Transverse colon (tissue), 4 donors: ENCODE results near the gene ABCB10. TPM values are rescaled to one million over a fixed set of nuclear protein-coding genes. Genes with fewer than 3 reads are reported as not detected.
"Not testable (repeated sequence)": the region's sequence is repeated elsewhere in the genome, so short reads cannot be mapped to it uniquely, and the experiment has no call there.

ENCODE experiments used
- DNase-seq: peaks from one replicate; pipeline ENCODE4 v3.0.0-alpha.2; 2019
- H3K27ac ChIP-seq, 4 donors: fragments of 200-600 bp; sonication (generic); 2 replicates each; pipeline ENCODE4 v1.5.1; 2016 to 2018; ENCODE audit warnings: inconsistent platforms in 4 of 4
- H3K27me3 ChIP-seq: fragments of 200-600 bp; sonication (generic); 2 replicates; pipeline ENCODE4 v1.5.1; 2017; ENCODE audit warnings: inconsistent platforms
- H3K36me3 ChIP-seq, 4 donors: fragments of 200-600 bp; sonication (generic); 2 replicates each; pipeline ENCODE4 v1.5.1; 2017 to 2019; ENCODE audit warnings: inconsistent platforms in 4 of 4
- H3K4me1 ChIP-seq, 4 donors: fragments of 200-600 bp; sonication (generic); 2 replicates each; pipeline ENCODE4 v1.5.1; 2017 to 2020; ENCODE audit warnings: inconsistent platforms in 4 of 4
- H3K4me3 ChIP-seq, 4 donors: fragments of 200-600 bp; sonication (generic); 1 replicate in 1 of 4; 2 replicates in 3 of 4; pipeline versions ENCODE4 v1.5.1 to v1.6.1; 2017 to 2019; ENCODE audit warnings: inconsistent platforms in 4 of 4
- H3K9me3 ChIP-seq, 2 donors: fragments of 200-600 bp; sonication (generic); 2 replicates each; pipeline ENCODE4 v1.5.1; 2017 to 2019; ENCODE audit warnings: inconsistent platforms in 2 of 2
- CTCF ChIP-seq, 5 experiments: fragments of 200-600 bp in 3 of 5; fragments of 450-650 bp in 2 of 5; sonication (generic) in 3 of 5; IDR thresholded peaks; 1 replicate in 2 of 5; 2 replicates in 3 of 5; pipeline ENCODE4 v1.5.1; 2016 to 2017; ENCODE audit warnings: antibody characterized with exemption in 5 of 5, inconsistent platforms in 3 of 5, mild to moderate bottlenecking in 2 of 5, moderate library complexity in 1 of 5
- EP300 ChIP-seq: sonication (generic); formaldehyde crosslinking; IDR thresholded peaks from one replicate; pipeline ENCODE4 v1.6.1; 2017; ENCODE audit warnings: antibody characterized with exemption, low read depth
- POLR2A ChIP-seq: fragments of 450-650 bp; IDR thresholded peaks from one replicate; pipeline ENCODE4 v1.6.1; 2016; ENCODE audit warnings: antibody characterized with exemption, mild to moderate bottlenecking, moderate library complexity
- POLR2AphosphoS5 ChIP-seq, 3 donors: sonication (generic); formaldehyde crosslinking; IDR thresholded peaks; one replicate each; pipeline ENCODE4 v1.6.1; 2016; ENCODE audit warnings: antibody characterized with exemption in 3 of 3
- WGBS, 2 donors: methylation state at CpG; one replicate each; pipeline ENCODE4 v1.1.5; 2018; ENCODE audit warnings: low coverage in 1 of 2; 5-methylcytosine and 5-hydroxymethylcytosine counted together
- in situ Hi-C, 4 donors: fragments of 200-750 bp; cut with MboI; loops; one replicate each; pipeline versions ENCODE4 v1.15.0 to v1.15.1; 2017; ENCODE audit warnings: low sequenced_read_pairs in 3 of 4, low pct_ligation_motif_present in 1 of 4, low pct_unique_long_range_greater_than_20kb in 1 of 4
- intact Hi-C: fragments of 100-400 bp; cut with DNase I; formaldehyde crosslinking; loops from one replicate; pipeline ENCODE4 v1.15.1; 2023; ENCODE audit warnings: low total_unique reads
- total RNA-seq, 4 donors: library from RNA; depleted of rRNA; stranded (reverse); fragments of >200 nt; gene quantifications; one replicate each; pipeline ENCODE4 v1.1.0, GENCODE V29; 2016

Gene ABCB10
- total RNA-seq, 4 donors from 2014 or later: 4.5 to 22.5 (median 18.9) TPM

- no peaks in the 10 kb centered on the region for H3K9me3 ChIP-seq
- 78 to 83% methylated on average over 1 of the region's 1 CpG for whole genome bisulfite sequencing, 2 donors
- intact Hi-C loops: no loop called here
- TF ChIP-seq CTCF (IDR thresholded peaks at IDR 0.05) (no peak), POLR2A (no peak), POLR2AphosphoS5 (IDR thresholded peaks at IDR 0.05) (no peak), EP300 (no peak)
- no peak overlapping the region for H3K4me3 ChIP-seq
- DNase-seq: no peak
- H3K36me3 ChIP-seq: peaks cover 0 to 18% (median 7%) of the 10 kb centered on the region in 4 donors
- peaks cover 0 to 2% (median 0%) of the 10 kb centered on the region in 4 donors for H3K4me1 ChIP-seq
- H3K27ac ChIP-seq: no peak overlapping the region
- in situ Hi-C loops: no loop called here
- H3K27me3 ChIP-seq: no peaks in the 10 kb centered on the region
Measured at GRCh38 chr1:229523052-229523451, 35.5 kb downstream of the ABCB10 start.

- Histone ChIP-seq H3K27ac (no peak overlapping the region), H3K27me3 (no peaks in the 10 kb centered on the region), H3K4me3 (no peak overlapping the region), H3K9me3 (no peaks in the 10 kb centered on the region), H3K4me1 (peaks cover 0 to 3% (median 0%) of the 10 kb centered on the region in 4 donors), H3K36me3 (peaks cover 0 to 8% (median 0%) of the 10 kb centered on the region in 4 donors)
- in situ Hi-C loops: no loop called here
- intact Hi-C loops: no loop called here
- TF ChIP-seq CTCF (IDR thresholded peaks at IDR 0.05): peak; percentile 60 to 79 (median 73)
- no peak for TF ChIP-seq POLR2A
- no peak for TF ChIP-seq POLR2AphosphoS5 (IDR thresholded peaks at IDR 0.05)
- TF ChIP-seq EP300: no peak
- 43 to 44% methylated on average over 7 to 8 of the region's 8 CpGs for WGBS, 2 donors
- DNase-seq: peak; percentile 59
Measured at GRCh38 chr1:229514578-229515275, 43.8 kb downstream of the ABCB10 start.

GRCh38 chr1:229511625-229512024 lies 46.9 kb downstream of the ABCB10 start:
- H3K4me3 ChIP-seq, H3K27me3 ChIP-seq, H3K27ac ChIP-seq, H3K9me3 ChIP-seq, intact Hi-C loops, in situ Hi-C loops, H3K36me3 ChIP-seq, DNase-seq: not testable (repeated sequence)
- 45 to 82% methylated on average over 2 to 6 of the region's 6 CpGs for whole genome bisulfite sequencing, 2 donors
- peaks cover 9 to 20% (median 12%) of the 10 kb centered on the region in 4 donors for H3K4me1 ChIP-seq

- intact Hi-C loops, H3K27me3 ChIP-seq, H3K4me3 ChIP-seq, H3K9me3 ChIP-seq, H3K36me3 ChIP-seq, H3K27ac ChIP-seq, in situ Hi-C loops, DNase-seq: not testable (repeated sequence)
- peaks cover 9 to 24% (median 12%) of the 10 kb centered on the region in 4 donors for H3K4me1 ChIP-seq
- WGBS, 2 donors: 86 to 90% methylated on average over 2 of the region's 2 CpGs
Measured at GRCh38 chr1:229511201-229511600, 47.3 kb downstream of the ABCB10 start.

- no peak for TF ChIP-seq CTCF (IDR thresholded peaks at IDR 0.05)
- no peak for TF ChIP-seq POLR2A
- TF ChIP-seq EP300: no peak
- no peak for TF ChIP-seq POLR2AphosphoS5 (IDR thresholded peaks at IDR 0.05)
- Histone ChIP-seq H3K27ac (no peak overlapping the region), H3K4me1 (peaks cover 9 to 24% (median 12%) of the 10 kb centered on the region in 4 donors), H3K4me3 (no peak overlapping the region), H3K27me3 (no peaks in the 10 kb centered on the region), H3K9me3 (no peaks in the 10 kb centered on the region), H3K36me3 (no peaks in the 10 kb centered on the region)
- WGBS, 2 donors: 64 to 77% methylated on average over 2 of the region's 2 CpGs
- intact Hi-C loops: no loop called here
- in situ Hi-C loops: no loop called here
- DNase-seq: no peak
Measured at GRCh38 chr1:229509576-229509975, 48.9 kb downstream of the ABCB10 start.
